GM13976 (cell line): ENCODE data around the gene SURF1.
"Not testable (repeated sequence)": the region's sequence is repeated elsewhere in the genome, so short reads cannot be mapped to it uniquely, and the experiment has no call there.

Experiments
- DNase-seq: peaks from one replicate; pipeline ENCODE4 v3.0.0; 2012; ENCODE audit warnings: low spot score
- CTCF ChIP-seq: IDR thresholded peaks from 2 replicates; pipeline ENCODE4 v1.5.1; 2012; ENCODE audit warnings: borderline replicate concordance, mild to moderate bottlenecking; ENCODE audit not compliant: insufficient read depth; ENCODE audit errors: extremely low read depth, missing control alignments, control extremely low read depth
- in situ Hi-C: fragments of 300-500 bp; cut with MboI; formaldehyde crosslinking; loops from one replicate; pipeline ENCODE4 v1.12.0; 2022; ENCODE audit warnings: low sequenced_read_pairs, mixed read lengths, inconsistent platforms; ENCODE audit not compliant: unreplicated experiment

Gene SURF1

GRCh38 chr9:133327834-133328484 lies 28.3 kb downstream of the SURF1 start:
- in situ Hi-C loops = no loop called here
- TF ChIP-seq CTCF = no peak
- DNase-seq = no peak

- DNase-seq, in situ Hi-C loops: not testable (repeated sequence)
These were observed 29.3 kb downstream of the SURF1 start for GRCh38 chr9:133327021-133327420.

- no peak for TF ChIP-seq CTCF
- no peak for DNase-seq
- in situ Hi-C loops = no loop called here
These were observed 32.1 kb downstream of the SURF1 start for GRCh38 chr9:133323991-133324703.

GRCh38 chr9:133323211-133323610 lies 33.1 kb downstream of the SURF1 start:
- no peak for TF ChIP-seq CTCF
- in situ Hi-C loops = no loop called here
- DNase-seq = no peak

GRCh38 chr9:133322701-133323100 lies 33.6 kb downstream of the SURF1 start:
- in situ Hi-C loops = no loop called here
- TF ChIP-seq CTCF = no peak
- no peak for DNase-seq

- DNase-seq = no peak
- in situ Hi-C loops = no loop called here
- TF ChIP-seq CTCF = no peak
These were observed 34.8 kb downstream of the SURF1 start for GRCh38 chr9:133321411-133321935.

GRCh38 chr9:133320421-133320881 lies 35.8 kb downstream of the SURF1 start:
- no peak for DNase-seq
- in situ Hi-C loops = no loop called here
- no peak for TF ChIP-seq CTCF

GRCh38 chr9:133317551-133317950 lies 38.7 kb downstream of the SURF1 start:
- DNase-seq, in situ Hi-C loops: not testable (repeated sequence)
